ENCODE data around the gene CDH26.

Gene CDH26

GRCh38 chr20:60063739-60064380, 105.6 kb downstream of the CDH26 start:
- Histone ChIP-seq H3K36me3 (ENCODE audit: low read length) (no peaks in the 10 kb centered on the region), H3K27ac (ENCODE audit: low read depth, low read length) (no peak overlapping the region), H3K27me3 (ENCODE audit: low read length) (no peaks in the 10 kb centered on the region), H2AFZ (ENCODE audit: low read depth, low read length, severe bottlenecking) (no peak overlapping the region), H3K4me2 (ENCODE audit: low read depth, low read length, poor library complexity, severe bottlenecking) (no peak overlapping the region), H3K9me2 (replicated peaks; ENCODE audit: insufficient read depth, low read length) (no peaks in the 10 kb centered on the region), H4K20me1 (ENCODE audit: low read depth, low read length) (no peaks in the 10 kb centered on the region), H3K9me3 (ENCODE audit: insufficient read depth, low read length) (no peaks in the 10 kb centered on the region), H3K79me2 (ENCODE audit: insufficient read depth, low read length) (no peaks in the 10 kb centered on the region), H3F3A (ENCODE audit: insufficient read depth) (no peaks in the 10 kb centered on the region), H3K9ac (ENCODE audit: low read length) (no peak overlapping the region), H3K4me3 (ENCODE audit: insufficient read depth, low read length, poor library complexity, severe bottlenecking) (no peak overlapping the region)
- TF ChIP-seq CTCF (IDR thresholded peaks at IDR 0.05; ENCODE audit: insufficient read depth, low read length, poor library complexity, severe bottlenecking) (no peak), EZH2phosphoT487 (conservative IDR thresholded peaks at IDR 0.05; ENCODE audit: low read length) (no peak)
